H1 (cell line): Measurements from ENCODE around the gene APOC3. TPM values are rescaled to one million over a fixed set of nuclear protein-coding genes. Genes with fewer than 3 reads are reported as not detected.

Source experiments
- CTCF ChIA-PET: fragments of 300-600 bp; sonication (Branson Sonifier 250); formaldehyde crosslinking; loops from one replicate; lab custom pipeline; 2021; ENCODE audit not compliant: partially characterized antibody; lab: Charles Lee
- POLR2A ChIA-PET: fragments of 300-600 bp; sonication (Branson Sonifier 250); formaldehyde crosslinking; loops from one replicate; lab custom pipeline; 2021; ENCODE audit warnings: inconsistent platforms; ENCODE audit not compliant: partially characterized antibody; lab: Charles Lee
- DNase-seq, 2 experiments: peaks; one replicate each; pipeline versions ENCODE4 v3.0.0 to v3.0.0-alpha.2; 2010 to 2022; ENCODE audit warnings: low spot score in 2 of 2, low read depth in 1 of 2, mixed read lengths in 1 of 2
- FAIRE-seq: peaks from 2 replicates; lab custom pipeline; 2011; peaks lifted over from hg19 to GRCh38; lab: Jason Lieb, UNC
- H2AFZ ChIP-seq: 2 replicates; pipeline ENCODE4 v1.8.1; 2012; ENCODE audit warnings: low read length, inconsistent platforms
- H2AK5ac ChIP-seq: 2 replicates; pipeline ENCODE4 v1.6.1; 2013; ENCODE audit warnings: low read depth, low read length
- H2BK120ac ChIP-seq: replicated peaks from 2 replicates; pipeline ENCODE3; 2013; ENCODE audit warnings: low read depth, low read length, inconsistent platforms
- H2BK12ac ChIP-seq: 2 replicates; pipeline ENCODE4 v1.6.1; 2013; ENCODE audit warnings: low read depth, low read length
- H2BK15ac ChIP-seq: 2 replicates; pipeline ENCODE4 v1.6.1; 2013; ENCODE audit warnings: low read length
- H2BK20ac ChIP-seq: 2 replicates; pipeline ENCODE4 v1.6.1; 2013; ENCODE audit warnings: low read length
- H2BK5ac ChIP-seq: 2 replicates; pipeline ENCODE4 v1.6.1; 2013; ENCODE audit warnings: low read depth, low read length
- H3K14ac ChIP-seq: 2 replicates; pipeline ENCODE4 v1.6.1; 2013; ENCODE audit warnings: inconsistent platforms; ENCODE audit not compliant: insufficient read length
- H3K18ac ChIP-seq: 2 replicates; pipeline ENCODE4 v1.6.1; 2013; ENCODE audit warnings: low read length; ENCODE audit errors: extremely low read depth
- H3K23ac ChIP-seq: 2 replicates; pipeline ENCODE4 v1.6.1; 2013; ENCODE audit warnings: inconsistent platforms; ENCODE audit not compliant: insufficient read length
- H3K23me2 ChIP-seq: 2 replicates; pipeline ENCODE4 v1.6.1; 2013; ENCODE audit warnings: low read depth, low read length
- H3K27ac ChIP-seq: 2 replicates; pipeline ENCODE4 v1.6.1; 2011; ENCODE audit warnings: low read depth, low read length, inconsistent platforms
- H3K27me3 ChIP-seq, 4 experiments: replicated peaks in 1 of 4; 1 replicate in 1 of 4; 2 replicates in 3 of 4; pipeline versions ENCODE4 v1.6.1 to v1.8.1; 2011 to 2013; ENCODE audit warnings: low read length in 3 of 4, mild to moderate bottlenecking in 3 of 4, inconsistent platforms in 2 of 4, mixed read lengths in 2 of 4, moderate library complexity in 1 of 4; ENCODE audit not compliant: control insufficient read depth in 3 of 4, insufficient read depth in 3 of 4; ENCODE audit errors: extremely low read depth in 1 of 4
- H3K36me3 ChIP-seq, 4 experiments: 2 replicates each; pipeline versions ENCODE4 v1.6.1 to v1.8.1; 2011 to 2013; ENCODE audit warnings: mild to moderate bottlenecking in 4 of 4, low read length in 3 of 4, moderate library complexity in 2 of 4, control low read depth in 1 of 4, inconsistent platforms in 1 of 4; ENCODE audit not compliant: insufficient read depth in 4 of 4, control insufficient read depth in 2 of 4
- H3K4ac ChIP-seq: replicated peaks from 2 replicates; pipeline ENCODE3; 2013; ENCODE audit warnings: low read length, low read depth, mixed read lengths, inconsistent platforms; ENCODE audit not compliant: insufficient read length
- H3K4me1 ChIP-seq, 4 experiments: replicated peaks in 1 of 4; 1 replicate in 1 of 4; 2 replicates in 3 of 4; pipeline versions ENCODE4 v1.6.1 to v1.8.1; 2011 to 2013; ENCODE audit warnings: low read length in 3 of 4, inconsistent platforms in 2 of 4, mixed read lengths in 1 of 4; ENCODE audit not compliant: insufficient read depth in 4 of 4, control insufficient read depth in 3 of 4
- H3K4me2 ChIP-seq, 2 experiments: 2 replicates each; pipeline versions ENCODE4 v1.6.1 to v1.8.1; 2011 to 2013; ENCODE audit warnings: low read depth in 2 of 2, low read length in 2 of 2, control low read depth in 1 of 2, inconsistent platforms in 1 of 2, mild to moderate bottlenecking in 1 of 2; ENCODE audit not compliant: insufficient read depth in 1 of 2
- H3K4me3 ChIP-seq, 4 experiments: fragments of 200-600, 300-600 bp in 1 of 4; sonication (generic), shearing (Covaris generic), sonication (Bioruptor Twin) in 1 of 4; 2 replicates each; pipeline versions ENCODE4 v1.5.1 to v1.8.1; 2011 to 2016; ENCODE audit warnings: low read length in 4 of 4, low read depth in 3 of 4, control low read depth in 2 of 4, inconsistent platforms in 2 of 4, mild to moderate bottlenecking in 2 of 4, mixed read lengths in 1 of 4, moderate library complexity in 1 of 4; ENCODE audit not compliant: insufficient read depth in 2 of 4; ENCODE audit errors: extremely low read depth in 1 of 4
- H3K56ac ChIP-seq: replicated peaks from 2 replicates; pipeline ENCODE3; 2013; ENCODE audit warnings: low read depth, mild to moderate bottlenecking, mixed read lengths, low read length, inconsistent platforms; ENCODE audit not compliant: insufficient read length
- H3K79me1 ChIP-seq: 2 replicates; pipeline ENCODE4 v1.6.1; 2013; ENCODE audit warnings: low read depth, low read length, control low read depth
- H3K79me2 ChIP-seq, 2 experiments: 2 replicates each; pipeline versions ENCODE4 v1.6.1 to v1.8.1; 2012 to 2013; ENCODE audit warnings: low read length in 2 of 2, mild to moderate bottlenecking in 2 of 2, inconsistent platforms in 1 of 2; ENCODE audit not compliant: insufficient read depth in 2 of 2, control insufficient read depth in 1 of 2
- H3K9ac ChIP-seq, 4 experiments: replicated peaks in 1 of 4; 1 replicate in 1 of 4; 2 replicates in 3 of 4; pipeline versions ENCODE4 v1.6.1 to v1.8.1; 2011 to 2013; ENCODE audit warnings: low read depth in 3 of 4, low read length in 3 of 4, control low read depth in 2 of 4, mild to moderate bottlenecking in 2 of 4, moderate library complexity in 2 of 4, inconsistent platforms in 1 of 4; ENCODE audit errors: extremely low read depth in 1 of 4
- H3K9me3 ChIP-seq, 2 experiments: 2 replicates each; pipeline versions ENCODE4 v1.6.1 to v1.8.1; 2012 to 2013; ENCODE audit warnings: mild to moderate bottlenecking in 2 of 2, moderate library complexity in 2 of 2, control low read depth in 1 of 2, inconsistent platforms in 1 of 2, low read depth in 1 of 2, low read length in 1 of 2, mixed read lengths in 1 of 2; ENCODE audit not compliant: insufficient read depth in 2 of 2
- H4K20me1 ChIP-seq, 2 experiments: replicated peaks in 1 of 2; 2 replicates each; pipeline versions ENCODE3 to v1.8.1; 2011 to 2013; ENCODE audit warnings: inconsistent platforms in 2 of 2, low read length in 2 of 2, mild to moderate bottlenecking in 1 of 2; ENCODE audit not compliant: insufficient read depth in 2 of 2, control insufficient read depth in 1 of 2
- H4K5ac ChIP-seq: 2 replicates; pipeline ENCODE4 v1.6.1; 2013; ENCODE audit warnings: low read length, low read depth, mixed read lengths, inconsistent platforms; ENCODE audit not compliant: insufficient read length
- H4K8ac ChIP-seq: 2 replicates; pipeline ENCODE4 v1.8.0; 2013; ENCODE audit warnings: mild to moderate bottlenecking, moderate library complexity, low read length, inconsistent platforms; ENCODE audit not compliant: insufficient read depth; ENCODE audit errors: extremely low read depth
- H4K91ac ChIP-seq: replicated peaks from 2 replicates; pipeline ENCODE3; 2013; ENCODE audit warnings: low read length, mixed read lengths, inconsistent platforms; ENCODE audit not compliant: insufficient read length
- CEBPB ChIP-seq: IDR thresholded peaks from 2 replicates; pipeline ENCODE4 v1.6.1; 2012; ENCODE audit warnings: low read depth, low read length
- HDAC2 ChIP-seq, 2 experiments: fragments of 300-600 bp in 1 of 2; sonication (generic) in 1 of 2; IDR thresholded peaks; 2 replicates each; pipeline ENCODE4 v1.6.1; 2011 to 2012; ENCODE audit warnings: low read depth in 2 of 2, low read length in 2 of 2, mild to moderate bottlenecking in 2 of 2, moderate library complexity in 2 of 2, borderline replicate concordance in 1 of 2, inconsistent platforms in 1 of 2
- SIRT6 ChIP-seq: IDR thresholded peaks from one replicate; pipeline ENCODE4 v1.7.1; 2012; ENCODE audit warnings: low read length, inconsistent platforms
- TEAD4 ChIP-seq: IDR thresholded peaks from 2 replicates; pipeline ENCODE4 v1.6.1; 2012; ENCODE audit warnings: low read depth, low read length, inconsistent platforms, mixed read lengths
- WGBS, 2 experiments: shearing (Covaris generic) in 1 of 2; methylation state at CpG; one replicate each; pipeline versions ENCODE4 v1.1.6 to v1.1.7; 2013 to 2015; ENCODE audit warnings: low lambda C conversion rate in 2 of 2, mixed read lengths in 2 of 2, inconsistent platforms in 1 of 2, low coverage in 1 of 2, missing lambda C conversion rate in 1 of 2; ENCODE audit not compliant: insufficient replicate concordance in 2 of 2, insufficient coverage in 1 of 2, insufficient read length in 1 of 2; ENCODE audit errors: extremely low coverage in 1 of 2, missing lambda C conversion rate in 1 of 2; 5-methylcytosine and 5-hydroxymethylcytosine counted together
- polyA plus RNA-seq, 7 experiments: library from polyadenylated mRNA; depleted of rRNA in 3 of 7; stranded (reverse) in 5 of 7; unstranded in 2 of 7; fragments of >200 nt in 5 of 7; fragments of 200-250 nt in 2 of 7; gene quantifications; 1 replicate in 5 of 7; 2 replicates in 1 of 7; 4 replicates in 1 of 7; pipeline versions ENCODE4 v1.2.1 to v1.2.3, GENCODE V29; 2011 to 2013; ENCODE audit warnings: missing spikeins in 2 of 7, mixed read lengths in 2 of 7
- total RNA-seq: library from RNA; stranded (reverse); fragmentation: NEBNext Ultra II Directional; extraction: Animal tissue kit (Norgen Biotek cat#: 25700); gene quantifications from 2 replicates; pipeline ENCODE4 v1.2.1, GENCODE V29; 2021
- TF ChIP-seq, protein P1 (sequence below): IDR thresholded peaks from 2 replicates; pipeline ENCODE4 v1.6.1; 2012; ENCODE audit warnings: low read length, inconsistent platforms

APOC3 gene
- total and polyA plus RNA-seq, 2 of the 8 experiments (the other 6 are each of a cell fraction or from before 2014, with no cell fraction given), result not detected

- Histone ChIP-seq H3K4me2 (peak within 1 kb of the TSS in 1 of 2 experiments; percentile 80; a peak in 1 of 4 replicates), H3K9me3 (no peaks in the 10 kb centered on the region), H3K79me1 (no peaks in the 10 kb centered on the region), H4K8ac (peak within 1 kb of the TSS; percentile 54), H3K79me2 (no peaks in the 10 kb centered on the region), H2BK15ac (no peak within 1 kb of the TSS), H2AK5ac (no peak within 1 kb of the TSS), H2BK12ac (peak within 1 kb of the TSS; percentile 53; the same call in 1 of the 2 replicates), H4K5ac (no peak within 1 kb of the TSS), H3K27ac (no peak within 1 kb of the TSS), H3K23me2 (peaks cover 3% of the 10 kb centered on the region; the same call in 1 of the 2 replicates), H3K4me3 (no peak within 1 kb of the TSS), H3K4me1 (peaks cover 0 to 24% (median 4%) of the 10 kb centered on the region in 4 experiments; a peak in 6 of 7 replicates), H2BK5ac (no peak within 1 kb of the TSS), H3K4ac (peak within 1 kb of the TSS; percentile 32), H3K14ac (no peak within 1 kb of the TSS), H3K23ac (no peak within 1 kb of the TSS), H4K20me1 (no peaks in the 10 kb centered on the region), H2BK120ac (no peak within 1 kb of the TSS), H3K18ac (no peak within 1 kb of the TSS), H2BK20ac (no peak within 1 kb of the TSS), H4K91ac (no peak within 1 kb of the TSS), H3K56ac (no peak within 1 kb of the TSS), H3K27me3 (peaks cover 0 to 7% (median 5%) of the 10 kb centered on the region in 4 experiments; a peak in 3 of 7 replicates), H2AFZ (no peak within 1 kb of the TSS), H3K36me3 (no peaks in the 10 kb centered on the region; a peak in 1 of 8 replicates), H3K9ac (no peak within 1 kb of the TSS)
- ChIA-PET POLR2A (interaction anchor here (0.9 to 2.4 kb wide), 4 partner anchors 8 to 307 kb away, joined by 3 to 14 read pairs (median 4); partner anchors contain the start of genes PAFAH1B2 and ZPR1), CTCF (interaction anchor here (0.7 to 12.2 kb wide), 16 partner anchors 11 to 389 kb away, joined by 3 to 237 read pairs (median 8); partner anchors contain the start of genes APOA4, APOA5 and ZPR1)
- TF ChIP-seq CEBPB (no peak), HDAC2 (IDR thresholded peaks at IDR 0.05; ENCODE audit: borderline replicate concordance in 1 of 2, low read depth in 2 of 2, low read length in 2 of 2) (no peak), SIRT6 (no peak), TEAD4 (peak; percentile 74; the same call in 1 of the 2 replicates)
- TF ChIP-seq, protein P1, sequence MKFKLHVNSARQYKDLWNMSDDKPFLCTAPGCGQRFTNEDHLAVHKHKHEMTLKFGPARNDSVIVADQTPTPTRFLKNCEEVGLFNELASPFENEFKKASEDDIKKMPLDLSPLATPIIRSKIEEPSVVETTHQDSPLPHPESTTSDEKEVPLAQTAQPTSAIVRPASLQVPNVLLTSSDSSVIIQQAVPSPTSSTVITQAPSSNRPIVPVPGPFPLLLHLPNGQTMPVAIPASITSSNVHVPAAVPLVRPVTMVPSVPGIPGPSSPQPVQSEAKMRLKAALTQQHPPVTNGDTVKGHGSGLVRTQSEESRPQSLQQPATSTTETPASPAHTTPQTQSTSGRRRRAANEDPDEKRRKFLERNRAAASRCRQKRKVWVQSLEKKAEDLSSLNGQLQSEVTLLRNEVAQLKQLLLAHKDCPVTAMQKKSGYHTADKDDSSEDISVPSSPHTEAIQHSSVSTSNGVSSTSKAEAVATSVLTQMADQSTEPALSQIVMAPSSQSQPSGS, result no peak
- DNase-seq, result no peak
- 86% methylated on average over 14 of the region's 19 CpGs; no CpG with 5 or more reads in 1 of the 2 experiments for WGBS, 2 experiments
- FAIRE-seq, result no peak
Measured at GRCh38 chr11:116837231-116838091, 7.8 kb downstream of the APOC3 start, which contains the start of gene APOA1. Gene APOA1, minus strand, starts transcription at chr11:116837622. Its CDS starts 235 bp downstream, at chr11:116837387.
